Spleen (tissue), 7 donors: ENCODE results near the gene OPCML.

Source experiments
- POLR2A ChIP-seq, 3 donors: fragments of 450-650 bp; IDR thresholded peaks; one replicate each; pipeline ENCODE4 v1.5.1; 2017; ENCODE audit warnings: antibody characterized with exemption in 3 of 3, mild to moderate bottlenecking in 1 of 3
- TF ChIP-seq, protein P1 (sequence below), 11 experiments: fragments of 200-600 bp in 7 of 11; fragments of 450-650 bp in 4 of 11; sonication (generic) in 4 of 11; IDR thresholded peaks in 8 of 11; conservative IDR thresholded peaks in 3 of 11; 1 replicate in 7 of 11; 2 replicates in 4 of 11; pipeline versions ENCODE4 v1.4.0 to v1.8.0; 2016 to 2021; ENCODE audit warnings: antibody characterized with exemption in 11 of 11, inconsistent platforms in 4 of 11, mild to moderate bottlenecking in 1 of 11
- donor health status: DM: no; HTN: no; CAD: no; lungs with moderate emphysema.
- donor health status: DM: no; HTN: no; CAD: no.
- donor health status: DM: no; HTN: no; CAD: no.

DNA sequence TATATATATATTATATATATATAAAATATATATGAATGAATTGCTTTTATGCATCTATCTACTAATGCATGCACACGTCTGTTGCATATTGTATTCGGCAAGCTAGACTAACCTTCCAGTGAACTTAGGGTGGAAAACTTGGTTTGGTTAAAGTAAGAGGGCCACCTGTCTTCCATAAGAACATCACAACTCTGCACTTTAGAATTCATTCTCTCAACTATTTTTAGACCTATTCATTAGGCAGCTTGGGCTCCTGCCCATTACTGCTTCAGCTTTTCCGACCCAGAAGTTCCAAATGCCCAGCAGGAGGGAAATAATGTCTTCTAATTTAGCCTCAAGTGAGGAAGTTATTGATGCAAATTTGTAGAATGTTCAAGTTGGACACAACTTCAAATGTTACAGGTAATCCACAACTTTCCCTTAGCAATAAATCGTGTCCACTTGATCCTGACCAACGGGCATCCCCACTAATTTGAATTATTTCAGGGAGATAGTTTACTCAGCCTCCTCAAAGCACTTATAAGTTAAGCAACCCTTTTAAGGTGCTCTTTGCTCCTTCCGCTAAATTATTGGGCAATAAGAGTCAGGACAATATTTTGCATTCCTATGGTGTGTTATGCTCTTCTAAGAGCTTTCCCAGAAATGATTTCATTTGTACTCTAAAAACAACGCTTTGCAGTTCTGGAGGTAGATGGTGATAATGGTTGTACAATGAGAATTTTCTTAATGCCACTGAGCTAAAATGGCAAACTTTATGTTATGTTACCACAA lies 132.3 kb downstream of the OPCML start:
- no peak for TF ChIP-seq POLR2A (IDR thresholded peaks at IDR 0.05)
- TF ChIP-seq, protein P1, sequence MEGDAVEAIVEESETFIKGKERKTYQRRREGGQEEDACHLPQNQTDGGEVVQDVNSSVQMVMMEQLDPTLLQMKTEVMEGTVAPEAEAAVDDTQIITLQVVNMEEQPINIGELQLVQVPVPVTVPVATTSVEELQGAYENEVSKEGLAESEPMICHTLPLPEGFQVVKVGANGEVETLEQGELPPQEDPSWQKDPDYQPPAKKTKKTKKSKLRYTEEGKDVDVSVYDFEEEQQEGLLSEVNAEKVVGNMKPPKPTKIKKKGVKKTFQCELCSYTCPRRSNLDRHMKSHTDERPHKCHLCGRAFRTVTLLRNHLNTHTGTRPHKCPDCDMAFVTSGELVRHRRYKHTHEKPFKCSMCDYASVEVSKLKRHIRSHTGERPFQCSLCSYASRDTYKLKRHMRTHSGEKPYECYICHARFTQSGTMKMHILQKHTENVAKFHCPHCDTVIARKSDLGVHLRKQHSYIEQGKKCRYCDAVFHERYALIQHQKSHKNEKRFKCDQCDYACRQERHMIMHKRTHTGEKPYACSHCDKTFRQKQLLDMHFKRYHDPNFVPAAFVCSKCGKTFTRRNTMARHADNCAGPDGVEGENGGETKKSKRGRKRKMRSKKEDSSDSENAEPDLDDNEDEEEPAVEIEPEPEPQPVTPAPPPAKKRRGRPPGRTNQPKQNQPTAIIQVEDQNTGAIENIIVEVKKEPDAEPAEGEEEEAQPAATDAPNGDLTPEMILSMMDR (IDR thresholded peaks at IDR 0.05 in 8 of 11, conservative IDR thresholded peaks at IDR 0.05 in 3 of 11) = no peak
